PC-3 (cell line): ENCODE results near the gene DCTN3.

Experiments
- EZH2 ChIP-seq: fragments of 300-600 bp; sonication (generic); IDR thresholded peaks from one replicate; pipeline ENCODE4 v1.6.1; 2017; ENCODE audit warnings: antibody characterized with exemption, mild to moderate bottlenecking, low read length; ENCODE audit not compliant: unreplicated experiment
- EZH2phosphoT487 ChIP-seq: fragments of 300-600 bp; sonication (generic); IDR thresholded peaks from 2 replicates; pipeline ENCODE4 v1.6.1; 2018; ENCODE audit warnings: mild to moderate bottlenecking, antibody characterized with exemption, low read length, borderline replicate concordance
- TF ChIP-seq, protein P1 (sequence below): fragments of 300-600 bp; sonication (generic); conservative IDR thresholded peaks from 2 replicates; pipeline ENCODE4 v1.5.1; 2017; ENCODE audit warnings: antibody characterized with exemption, low read depth, mild to moderate bottlenecking, low read length

DNA sequence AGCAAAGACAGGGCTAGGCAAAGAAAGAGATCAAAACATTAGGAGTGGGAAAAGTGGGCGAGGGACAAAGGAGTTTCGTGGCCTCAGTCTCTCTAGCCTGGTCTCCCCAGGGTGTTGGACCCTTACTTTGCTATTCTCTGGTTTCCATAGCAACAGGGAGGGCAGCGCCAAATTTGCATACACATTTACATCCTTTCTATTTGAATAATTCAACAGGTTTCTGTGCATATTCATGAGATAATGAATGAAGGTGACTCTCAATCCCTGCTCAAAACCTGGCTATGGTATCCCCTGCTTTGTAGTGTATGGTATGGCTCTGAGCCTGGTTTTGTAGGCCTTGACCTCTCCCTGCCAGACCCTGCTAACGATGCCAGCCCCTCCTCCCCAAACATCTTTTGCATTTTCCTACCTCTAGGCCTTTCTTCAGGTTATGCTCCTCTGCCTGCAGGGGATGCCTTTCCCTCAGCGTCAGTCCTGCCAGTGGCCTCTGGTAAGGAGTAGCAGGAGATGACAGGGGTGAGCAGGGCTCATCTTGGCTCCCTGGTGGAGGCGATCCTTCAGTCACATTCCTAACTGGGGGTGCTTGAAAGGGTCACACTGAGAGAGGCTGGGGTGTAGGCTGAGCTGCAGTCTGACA, 18.2 kb downstream of the DCTN3 start:
- TF ChIP-seq, protein P1, sequence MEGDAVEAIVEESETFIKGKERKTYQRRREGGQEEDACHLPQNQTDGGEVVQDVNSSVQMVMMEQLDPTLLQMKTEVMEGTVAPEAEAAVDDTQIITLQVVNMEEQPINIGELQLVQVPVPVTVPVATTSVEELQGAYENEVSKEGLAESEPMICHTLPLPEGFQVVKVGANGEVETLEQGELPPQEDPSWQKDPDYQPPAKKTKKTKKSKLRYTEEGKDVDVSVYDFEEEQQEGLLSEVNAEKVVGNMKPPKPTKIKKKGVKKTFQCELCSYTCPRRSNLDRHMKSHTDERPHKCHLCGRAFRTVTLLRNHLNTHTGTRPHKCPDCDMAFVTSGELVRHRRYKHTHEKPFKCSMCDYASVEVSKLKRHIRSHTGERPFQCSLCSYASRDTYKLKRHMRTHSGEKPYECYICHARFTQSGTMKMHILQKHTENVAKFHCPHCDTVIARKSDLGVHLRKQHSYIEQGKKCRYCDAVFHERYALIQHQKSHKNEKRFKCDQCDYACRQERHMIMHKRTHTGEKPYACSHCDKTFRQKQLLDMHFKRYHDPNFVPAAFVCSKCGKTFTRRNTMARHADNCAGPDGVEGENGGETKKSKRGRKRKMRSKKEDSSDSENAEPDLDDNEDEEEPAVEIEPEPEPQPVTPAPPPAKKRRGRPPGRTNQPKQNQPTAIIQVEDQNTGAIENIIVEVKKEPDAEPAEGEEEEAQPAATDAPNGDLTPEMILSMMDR: no peak
- TF ChIP-seq EZH2: no peak
- TF ChIP-seq EZH2phosphoT487: no peak
